HT-29 (cell line): Measurements from ENCODE around the gene NAA25. TPM values are rescaled to one million over a fixed set of nuclear protein-coding genes. Genes with fewer than 3 reads are reported as not detected.
"Not testable (repeated sequence)": the region's sequence is repeated elsewhere in the genome, so short reads cannot be mapped to it uniquely, and the experiment has no call there.

Source experiments
- DNase-seq: peaks from one replicate; pipeline ENCODE4 v3.0.0-alpha.2; 2015; ENCODE audit warnings: low spot score
- total RNA-seq: library from RNA; depleted of rRNA; stranded (reverse); fragments of >200 nt; shearing (Covaris generic); gene quantifications from 2 replicates; pipeline ENCODE4 v1.2.3, GENCODE V29; 2014

NAA25 gene
- total RNA-seq, 1 experiment from 2014 or later: 13.5 TPM

- DNase-seq: no peak
Observed at GRCh38 chr12:112010415-112011344, 97.9 kb downstream of the NAA25 start.

- DNase-seq: not testable (repeated sequence)
Observed at GRCh38 chr12:112009596-112009995, 99.0 kb downstream of the NAA25 start.

GRCh38 chr12:112008918-112009317 lies 99.7 kb downstream of the NAA25 start:
- DNase-seq: no peak

- no peak for DNase-seq
Observed at GRCh38 chr12:112007945-112008344, 100.6 kb downstream of the NAA25 start.

- DNase-seq: peak; percentile 61
Observed at GRCh38 chr12:112005419-112006395, 102.9 kb downstream of the NAA25 start.

- no peak for DNase-seq
Observed at GRCh38 chr12:112004041-112004440, 104.5 kb downstream of the NAA25 start.

- no peak for DNase-seq
Observed at GRCh38 chr12:112001576-112001975, 107.0 kb downstream of the NAA25 start.

- no peak for DNase-seq
Observed at GRCh38 chr12:112000820-112001219, 107.8 kb downstream of the NAA25 start.

- DNase-seq: not testable (repeated sequence)
Observed at GRCh38 chr12:111999129-111999528, 109.5 kb downstream of the NAA25 start.

GRCh38 chr12:111998015-111998414 lies 110.6 kb downstream of the NAA25 start:
- no peak for DNase-seq

- DNase-seq: no peak
Observed at GRCh38 chr12:111997300-111997699, 111.3 kb downstream of the NAA25 start.

- no peak for DNase-seq
Observed at GRCh38 chr12:111995782-111996480, 112.7 kb downstream of the NAA25 start.

- peak; percentile 60 for DNase-seq
Observed at GRCh38 chr12:111994211-111995111, 114.1 kb downstream of the NAA25 start.

- no peak for DNase-seq
Observed at GRCh38 chr12:111993292-111994150, 115.1 kb downstream of the NAA25 start.

- no peak for DNase-seq
Observed at GRCh38 chr12:111992464-111992863, 116.1 kb downstream of the NAA25 start.

GRCh38 chr12:111991946-111992345 lies 116.6 kb downstream of the NAA25 start:
- DNase-seq: no peak

GRCh38 chr12:111991535-111991934 lies 117.0 kb downstream of the NAA25 start:
- DNase-seq: no peak

GRCh38 chr12:111984820-111985219 lies 123.8 kb downstream of the NAA25 start:
- no peak for DNase-seq

- DNase-seq: no peak
Observed at GRCh38 chr12:111981987-111982386, 126.6 kb downstream of the NAA25 start.
